Activated CD4-positive, alpha-beta T cell treated with anti-CD3 and anti-CD28 coated beads for 36 hours (primary cell): ENCODE measurements around the gene MAP3K21. TPM values are rescaled to one million over a fixed set of nuclear protein-coding genes. Genes with fewer than 3 reads are reported as not detected.

ENCODE experiments used
- ATAC-seq: fragments of 200-7000 bp; cut with Tn5 transposase; one replicate; pipeline ENCODE4 v1.10.0; 2021; ENCODE audit warnings: mild to moderate bottlenecking, moderate library complexity
- CTCF ChIA-PET: fragments of 350-600 bp; sonication (Branson Sonifier 250); formaldehyde crosslinking; loops from one replicate; lab custom pipeline; 2021; ENCODE audit warnings: antibody characterized with exemption; lab: Charles Lee
- POLR2A ChIA-PET: fragments of 350-600 bp; sonication (Branson Sonifier 250); formaldehyde crosslinking; loops from one replicate; lab custom pipeline; 2021; ENCODE audit warnings: antibody characterized with exemption, inconsistent platforms; lab: Charles Lee
- DNase-seq: peaks from one replicate; pipeline ENCODE4 v3.0.0-alpha.2; 2020
- H3K27ac Mint-ChIP-seq: one replicate; pipeline ENCODE4 v1.8.0; 2021; ENCODE audit warnings: mixed read lengths
- H3K27me3 Mint-ChIP-seq: one replicate; pipeline ENCODE4 v1.8.0; 2021; ENCODE audit warnings: mixed read lengths
- H3K36me3 Mint-ChIP-seq: one replicate; pipeline ENCODE4 v1.8.0; 2021; ENCODE audit warnings: low read depth, mixed read lengths
- H3K4me1 Mint-ChIP-seq: one replicate; pipeline ENCODE4 v1.8.0; 2021; ENCODE audit warnings: mixed read lengths
- H3K4me3 Mint-ChIP-seq: one replicate; pipeline ENCODE4 v1.8.0; 2021; ENCODE audit warnings: mild to moderate bottlenecking, moderate library complexity, mixed read lengths
- H3K9me3 Mint-ChIP-seq: one replicate; pipeline ENCODE4 v1.8.0; 2021; ENCODE audit warnings: low read depth, mixed read lengths
- intact Hi-C, 2 experiments: fragments of 100-400 bp; cut with DNase I in 1 of 2; cut with micrococcal nuclease in 1 of 2; formaldehyde crosslinking; loops; one replicate each; pipeline versions ENCODE4 v1.14.2 to v1.15.1; 2022 to 2024; cut with DNase I, micrococcal nuclease
- total RNA-seq, 2 experiments: library from RNA; stranded (reverse); gene quantifications; one replicate each; pipeline ENCODE4 v1.2.3, GENCODE V29; 2021

MAP3K21 gene
- total RNA-seq, 2 experiments from 2014 or later, result 3.0 to 3.1 TPM

GRCh38 chr1:233342086-233342485 is 14.6 kb downstream of the MAP3K21 start:
- ChIA-PET POLR2A (no interaction called here), CTCF (interaction anchor here (0.6 to 1.3 kb wide), 3 partner anchors 12 to 38 kb away, joined by 3 to 5 read pairs (median 4); no protein-coding TSS in a partner anchor)
- ATAC-seq (no peak), DNase-seq (no peak)
- no peaks in the 10 kb centered on the region for H3K4me1 Mint-ChIP-seq
- H3K36me3 Mint-ChIP-seq, result no peaks in the 10 kb centered on the region
- intact Hi-C loops, result no loop called here
- H3K27me3 Mint-ChIP-seq, result peaks cover 25% of the 10 kb centered on the region
- no peak overlapping the region for H3K27ac Mint-ChIP-seq
- no peak overlapping the region for H3K4me3 Mint-ChIP-seq
- no peaks in the 10 kb centered on the region for H3K9me3 Mint-ChIP-seq

- DNase-seq, result no peak
- Mint-ChIP-seq H3K27me3 (peaks cover 20% of the 10 kb centered on the region), H3K4me3 (no peak overlapping the region), H3K9me3 (no peaks in the 10 kb centered on the region), H3K36me3 (no peaks in the 10 kb centered on the region), H3K27ac (no peak overlapping the region), H3K4me1 (no peaks in the 10 kb centered on the region)
- intact Hi-C loops, result no loop called here
- POLR2A ChIA-PET, result no interaction called here
- CTCF ChIA-PET, result no interaction called here
- no peak for ATAC-seq
Measured at GRCh38 chr1:233343262-233343661, 15.7 kb downstream of the MAP3K21 start.

GRCh38 chr1:233347338-233347737 is 19.8 kb downstream of the MAP3K21 start:
- Mint-ChIP-seq H3K4me3 (no peak overlapping the region), H3K4me1 (no peaks in the 10 kb centered on the region), H3K9me3 (no peaks in the 10 kb centered on the region), H3K27ac (no peak overlapping the region), H3K36me3 (no peaks in the 10 kb centered on the region), H3K27me3 (peaks cover 2% of the 10 kb centered on the region)
- intact Hi-C loops, result no loop called here
- ATAC-seq (no peak), DNase-seq (no peak)
- POLR2A ChIA-PET, result no interaction called here
- CTCF ChIA-PET, result no interaction called here

- Mint-ChIP-seq H3K4me3 (no peak overlapping the region), H3K4me1 (no peaks in the 10 kb centered on the region), H3K27me3 (no peaks in the 10 kb centered on the region), H3K27ac (no peak overlapping the region), H3K36me3 (no peaks in the 10 kb centered on the region), H3K9me3 (no peaks in the 10 kb centered on the region)
- ChIA-PET POLR2A (no interaction called here), CTCF (interaction anchor here (1.0 kb wide), 1 partner anchor 11 kb away, joined by 3 read pairs; no protein-coding TSS in a partner anchor)
- intact Hi-C loops, result no loop called here
- no peak for DNase-seq
- no peak for ATAC-seq
Measured at GRCh38 chr1:233349137-233349536, 21.6 kb downstream of the MAP3K21 start.

- ATAC-seq (no peak), DNase-seq (no peak)
- Mint-ChIP-seq H3K4me1 (peaks cover 15% of the 10 kb centered on the region), H3K27me3 (no peaks in the 10 kb centered on the region), H3K27ac (no peak overlapping the region), H3K4me3 (no peak overlapping the region), H3K9me3 (no peaks in the 10 kb centered on the region), H3K36me3 (no peaks in the 10 kb centered on the region)
- intact Hi-C loops, result no loop called here
- ChIA-PET POLR2A (no interaction called here), CTCF (no interaction called here)
Measured at GRCh38 chr1:233354983-233355382, 27.5 kb downstream of the MAP3K21 start.

- Mint-ChIP-seq H3K36me3 (no peaks in the 10 kb centered on the region), H3K27ac (no peak overlapping the region), H3K4me3 (no peak overlapping the region), H3K4me1 (peaks cover 15% of the 10 kb centered on the region), H3K27me3 (no peaks in the 10 kb centered on the region), H3K9me3 (no peaks in the 10 kb centered on the region)
- DNase-seq, result peak; percentile 28
- ChIA-PET POLR2A (interaction anchor here (0.5 kb wide), 1 partner anchor 1186 kb away, joined by 8 read pairs; no protein-coding TSS in a partner anchor), CTCF (no interaction called here)
- intact Hi-C loops, result no loop called here
- peak; percentile 56 for ATAC-seq
Measured at GRCh38 chr1:233355841-233356704, 28.5 kb downstream of the MAP3K21 start.

GRCh38 chr1:233356705-233356987 is 29.1 kb downstream of the MAP3K21 start:
- CTCF ChIA-PET, result no interaction called here
- Mint-ChIP-seq H3K27ac (no peak overlapping the region), H3K4me3 (no peak overlapping the region), H3K27me3 (no peaks in the 10 kb centered on the region), H3K9me3 (no peaks in the 10 kb centered on the region), H3K36me3 (no peaks in the 10 kb centered on the region), H3K4me1 (peaks cover 15% of the 10 kb centered on the region)
- intact Hi-C loops, result no loop called here
- DNase-seq (no peak), ATAC-seq (no peak)
- POLR2A ChIA-PET, result interaction anchor here (0.5 kb wide), 1 partner anchor 1187 kb away, joined by 8 read pairs; no protein-coding TSS in a partner anchor

- DNase-seq (peak; percentile 44), ATAC-seq (peak; percentile 89)
- intact Hi-C loops, result no loop called here
- POLR2A ChIA-PET, result no interaction called here
- Mint-ChIP-seq H3K4me3 (no peak overlapping the region), H3K27ac (no peak overlapping the region), H3K36me3 (no peaks in the 10 kb centered on the region), H3K4me1 (peaks cover 15% of the 10 kb centered on the region), H3K9me3 (no peaks in the 10 kb centered on the region), H3K27me3 (no peaks in the 10 kb centered on the region)
- CTCF ChIA-PET, result interaction anchor here (0.6 kb wide), 1 partner anchor 577 kb away, joined by 3 read pairs; no protein-coding TSS in a partner anchor
Measured at GRCh38 chr1:233357595-233358397, 30.3 kb downstream of the MAP3K21 start.

GRCh38 chr1:233359431-233359830 is 31.9 kb downstream of the MAP3K21 start:
- Mint-ChIP-seq H3K27ac (no peak overlapping the region), H3K36me3 (no peaks in the 10 kb centered on the region), H3K4me3 (no peak overlapping the region), H3K27me3 (peaks cover 1% of the 10 kb centered on the region), H3K4me1 (peaks cover 15% of the 10 kb centered on the region), H3K9me3 (no peaks in the 10 kb centered on the region)
- intact Hi-C loops, result no loop called here
- POLR2A ChIA-PET, result no interaction called here
- CTCF ChIA-PET, result interaction anchor here (0.6 kb wide), 1 partner anchor 228 kb away, joined by 3 read pairs; no protein-coding TSS in a partner anchor
- ATAC-seq, result no peak
- no peak for DNase-seq

- intact Hi-C loops, result loop anchor here in 1 of 2 experiments (10.0 kb wide), 1 partner anchor 705 kb away; no protein-coding TSS in a partner anchor
- no peak for DNase-seq
- H3K4me1 Mint-ChIP-seq, result peaks cover 15% of the 10 kb centered on the region
- H3K27me3 Mint-ChIP-seq, result peaks cover 1% of the 10 kb centered on the region
- ChIA-PET CTCF (no interaction called here), POLR2A (no interaction called here)
- H3K9me3 Mint-ChIP-seq, result no peaks in the 10 kb centered on the region
- H3K36me3 Mint-ChIP-seq, result no peaks in the 10 kb centered on the region
- no peak overlapping the region for H3K27ac Mint-ChIP-seq
- no peak overlapping the region for H3K4me3 Mint-ChIP-seq
- ATAC-seq, result no peak
Measured at GRCh38 chr1:233359905-233360304, 32.4 kb downstream of the MAP3K21 start.

- H3K27me3 Mint-ChIP-seq, result peaks cover 1% of the 10 kb centered on the region
- peaks cover 15% of the 10 kb centered on the region for H3K4me1 Mint-ChIP-seq
- intact Hi-C loops, result loop anchor here in 1 of 2 experiments (10.0 kb wide), 1 partner anchor 704 kb away; no protein-coding TSS in a partner anchor
- ChIA-PET CTCF (interaction anchor here (0.6 kb wide), 1 partner anchor 816 kb away, joined by 3 read pairs; no protein-coding TSS in a partner anchor), POLR2A (no interaction called here)
- ATAC-seq (no peak), DNase-seq (no peak)
- H3K36me3 Mint-ChIP-seq, result no peaks in the 10 kb centered on the region
- no peaks in the 10 kb centered on the region for H3K9me3 Mint-ChIP-seq
- H3K27ac Mint-ChIP-seq, result no peak overlapping the region
- no peak overlapping the region for H3K4me3 Mint-ChIP-seq
Measured at GRCh38 chr1:233360525-233361102, 33.1 kb downstream of the MAP3K21 start.
